HG03175 (cell line): ENCODE measurements around the gene CNOT9.
"Not testable (repeated sequence)": the region's sequence is repeated elsewhere in the genome, so short reads cannot be mapped to it uniquely, and the experiment has no call there.

ENCODE experiments used
- ATAC-seq: cut with Tn5 transposase; IDR thresholded peaks from one replicate; pipeline ENCODE4 v1.9.1; 2021; ENCODE audit warnings: mild to moderate bottlenecking, moderate library complexity; ENCODE audit not compliant: unreplicated experiment

The CNOT9 gene, protein sequence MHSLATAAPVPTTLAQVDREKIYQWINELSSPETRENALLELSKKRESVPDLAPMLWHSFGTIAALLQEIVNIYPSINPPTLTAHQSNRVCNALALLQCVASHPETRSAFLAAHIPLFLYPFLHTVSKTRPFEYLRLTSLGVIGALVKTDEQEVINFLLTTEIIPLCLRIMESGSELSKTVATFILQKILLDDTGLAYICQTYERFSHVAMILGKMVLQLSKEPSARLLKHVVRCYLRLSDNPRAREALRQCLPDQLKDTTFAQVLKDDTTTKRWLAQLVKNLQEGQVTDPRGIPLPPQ

DNA sequence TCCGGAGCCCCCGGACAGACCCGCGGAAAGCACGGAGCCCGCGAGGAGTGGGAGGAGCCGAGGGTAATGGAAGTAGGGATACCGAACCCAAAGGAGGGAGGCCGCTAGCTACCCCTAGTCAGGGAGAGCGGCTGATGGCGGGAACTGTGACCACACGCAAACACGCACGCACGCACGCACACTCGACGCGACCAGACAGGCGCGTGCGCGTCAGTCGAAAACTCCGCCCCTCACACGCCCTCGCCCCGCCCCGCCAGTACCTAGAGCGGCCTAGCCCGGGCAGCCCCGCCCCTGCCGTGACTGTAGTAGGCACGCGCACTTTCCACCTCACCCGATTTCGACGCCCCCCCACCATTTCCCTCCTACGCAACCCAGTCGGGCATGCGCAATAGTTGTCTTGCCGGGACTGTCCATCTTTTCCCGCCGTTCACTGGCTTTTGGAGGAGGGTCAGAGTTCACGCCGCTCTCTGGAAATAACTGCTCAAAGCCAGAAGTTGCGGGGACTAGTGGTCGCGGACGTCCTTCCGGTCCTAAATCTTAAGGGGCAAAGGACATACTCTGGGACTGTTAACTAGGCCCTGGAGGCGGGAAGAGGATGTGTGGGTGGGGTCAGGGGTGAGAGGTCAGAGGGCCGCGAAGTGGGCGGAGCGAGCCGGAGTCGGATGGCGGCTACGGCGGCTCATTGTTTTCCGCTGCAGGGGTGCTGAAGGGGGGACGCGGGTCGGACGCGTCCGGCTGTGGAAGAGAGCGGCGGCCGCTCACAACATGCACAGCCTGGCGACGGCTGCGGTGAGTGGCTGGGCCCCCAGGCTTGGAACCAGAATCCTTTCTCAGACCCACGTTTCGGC is at the start of gene CNOT9, which contains the start of gene USP37:
Gene CNOT9 (plus strand): TSS at position 650 of the 848 bp plus-strand sequence. CDS start 116 bp downstream, at position 766.
Gene USP37 (minus strand): TSS at position 162 of the 848 bp plus-strand sequence. CDS start 9,698 bp downstream, outside the sequence.
- peak; percentile 87 for ATAC-seq

DNA sequence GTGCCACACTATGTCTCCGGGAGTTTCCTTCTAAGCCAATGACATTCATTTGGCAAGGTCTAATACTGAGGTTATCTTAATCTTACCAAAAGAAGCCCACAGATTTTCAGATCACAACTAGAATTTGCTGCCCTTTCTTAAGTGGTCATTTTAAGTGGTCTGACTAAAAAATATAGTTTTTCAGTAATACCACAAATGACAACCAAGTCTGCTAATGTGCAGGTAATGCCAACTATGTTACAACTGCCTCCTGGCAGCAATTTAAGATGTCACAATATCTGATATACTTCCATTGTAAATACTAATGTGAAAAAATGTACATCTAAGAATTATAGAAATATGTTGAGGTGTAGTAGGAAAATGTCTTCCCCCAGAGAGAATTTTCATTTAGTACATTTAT is 49.8 kb upstream of the CNOT9 start:
- no peak for ATAC-seq

DNA sequence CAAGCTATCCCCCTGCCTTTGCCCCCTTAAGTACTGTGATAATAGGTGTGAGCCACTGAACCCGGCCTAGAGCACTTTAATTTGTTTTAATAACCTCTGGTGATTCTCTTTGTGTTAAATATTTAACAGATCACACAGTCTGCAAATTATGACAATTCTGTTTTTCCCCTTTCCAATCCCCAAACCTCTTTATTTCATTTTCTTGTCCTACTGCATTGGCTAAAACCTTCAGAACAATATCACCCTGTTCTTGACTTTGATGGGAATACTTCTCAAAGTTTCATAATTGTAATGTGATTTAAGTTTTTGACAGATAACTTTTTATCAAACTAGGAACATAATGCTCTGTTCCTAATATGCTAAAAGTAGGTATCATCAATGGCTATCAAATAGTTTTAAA is 45.0 kb upstream of the CNOT9 start:
- ATAC-seq: no peak

DNA sequence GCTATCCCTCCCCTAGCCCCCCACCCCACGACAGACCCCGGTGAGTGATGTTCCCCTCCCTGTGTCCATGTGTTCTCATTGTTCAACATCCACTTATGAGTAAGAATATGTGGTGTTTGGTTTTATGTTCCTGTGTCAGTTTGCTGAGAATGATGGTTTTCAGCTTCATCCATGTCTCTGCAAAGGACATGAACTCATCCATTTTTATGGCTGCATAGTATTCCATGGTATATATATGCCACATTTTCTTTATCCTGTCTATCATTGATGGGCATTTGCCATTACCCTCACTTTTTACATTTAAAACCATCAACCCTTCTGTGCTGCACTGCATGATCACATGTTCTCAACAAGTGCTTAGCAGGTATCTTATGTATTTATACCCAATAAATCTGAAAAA is 40.2 kb upstream of the CNOT9 start:
- ATAC-seq: not testable (repeated sequence)

DNA sequence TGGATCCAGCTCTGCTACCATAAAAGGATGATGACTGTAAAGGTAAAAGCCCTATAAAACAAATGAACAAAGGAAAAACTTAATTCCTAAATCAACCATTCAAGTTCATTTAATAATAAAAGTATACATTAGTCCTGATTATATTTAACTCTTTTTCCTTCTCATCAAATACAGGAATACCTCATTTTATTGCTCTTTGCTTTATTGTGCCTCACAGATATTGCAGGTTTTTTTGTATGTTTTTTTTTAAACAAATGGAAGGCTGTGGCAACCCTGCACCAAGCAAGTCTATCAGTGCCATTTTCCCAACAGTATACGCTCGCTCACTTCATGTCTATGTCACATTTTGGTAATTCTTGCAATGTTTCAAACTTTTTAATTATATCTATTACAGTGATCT is 38.6 kb upstream of the CNOT9 start:
- no peak for ATAC-seq

DNA sequence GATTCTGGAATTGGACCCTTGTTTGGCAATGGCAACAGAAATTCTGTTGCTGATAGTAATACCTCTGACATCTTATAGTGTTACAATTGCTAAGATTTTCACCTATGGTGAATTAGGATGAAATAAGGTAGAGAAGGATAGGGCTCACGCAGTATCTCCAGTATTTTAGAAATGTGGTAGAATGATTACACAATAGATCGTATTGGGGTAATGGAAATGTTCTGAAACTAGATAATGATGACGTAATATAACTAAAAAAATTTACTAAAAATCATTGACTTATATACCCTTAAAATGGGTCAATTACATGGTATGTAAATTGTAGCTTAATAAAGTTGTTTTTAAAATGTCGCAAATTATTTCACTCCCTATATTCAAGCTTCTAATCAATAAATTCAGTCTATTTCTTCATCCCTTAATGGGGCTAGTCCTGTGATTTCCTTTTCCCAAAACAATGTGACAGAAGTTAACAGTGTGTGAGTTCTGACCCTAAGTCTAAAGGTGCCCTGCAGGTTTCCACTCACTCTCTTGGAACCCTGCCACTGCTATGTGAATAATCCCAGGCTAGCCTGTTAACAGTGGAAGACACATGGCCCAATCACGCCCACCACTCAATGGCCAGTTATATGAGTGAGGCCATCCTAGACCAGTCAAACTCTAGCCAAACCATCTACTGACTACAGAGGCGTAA is 31.7 kb upstream of the CNOT9 start:
- ATAC-seq: no peak

DNA sequence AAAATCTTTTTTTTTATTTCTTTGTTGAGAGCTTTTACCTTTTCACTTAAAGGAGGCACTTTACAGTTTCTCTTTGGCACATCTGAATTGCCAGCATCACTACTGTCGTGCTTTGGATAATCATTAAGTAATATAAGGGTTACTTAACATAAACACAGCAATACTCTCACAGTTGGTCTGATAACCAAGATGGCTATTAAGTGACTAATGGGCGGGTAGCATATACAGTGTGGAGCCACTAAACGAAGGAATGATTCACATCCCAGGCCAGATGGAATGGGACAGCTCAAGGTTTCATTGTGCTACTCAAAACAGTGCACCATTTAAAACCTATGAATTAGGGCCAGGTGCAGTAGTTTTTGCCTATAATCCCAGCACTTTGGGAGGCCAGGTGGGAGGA is 28.6 kb upstream of the CNOT9 start:
- ATAC-seq: no peak

DNA sequence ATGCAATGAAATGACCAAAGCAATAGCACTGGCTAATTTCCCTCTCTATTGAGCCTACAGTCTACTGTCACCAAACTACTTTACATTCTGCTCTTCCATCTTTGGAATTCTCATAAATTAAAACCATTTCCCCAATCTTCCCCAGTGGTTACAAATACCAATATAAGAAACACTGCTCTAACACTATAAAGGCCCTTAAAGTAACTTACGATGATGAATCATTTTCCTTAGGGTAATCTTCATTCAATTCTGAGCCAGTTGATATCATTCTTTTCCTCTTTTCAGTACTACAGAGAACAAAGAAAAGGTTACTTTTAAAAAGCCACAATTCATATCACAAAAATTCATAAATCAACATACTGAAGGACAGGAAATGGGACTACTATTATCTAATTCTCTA is 22.6 kb upstream of the CNOT9 start:
- ATAC-seq: no peak

DNA sequence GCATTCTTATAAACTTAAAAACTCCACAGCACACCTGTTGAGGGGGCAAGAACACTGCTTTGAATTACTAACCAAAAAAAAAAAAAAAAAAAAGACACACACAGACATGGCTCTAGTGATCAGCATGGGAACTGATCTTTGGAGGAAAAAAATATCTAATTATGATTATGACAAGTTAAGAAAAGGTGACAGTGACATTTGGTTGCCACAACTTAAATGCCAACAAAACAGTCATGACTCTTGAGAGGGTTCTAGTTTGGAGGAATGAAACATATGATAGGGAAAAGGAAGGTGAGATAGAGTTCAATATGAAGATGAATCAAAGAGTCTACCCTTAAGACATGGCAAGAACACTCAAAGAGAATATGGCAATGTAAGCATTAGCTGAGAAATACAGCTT is 21.1 kb upstream of the CNOT9 start:
- no peak for ATAC-seq

DNA sequence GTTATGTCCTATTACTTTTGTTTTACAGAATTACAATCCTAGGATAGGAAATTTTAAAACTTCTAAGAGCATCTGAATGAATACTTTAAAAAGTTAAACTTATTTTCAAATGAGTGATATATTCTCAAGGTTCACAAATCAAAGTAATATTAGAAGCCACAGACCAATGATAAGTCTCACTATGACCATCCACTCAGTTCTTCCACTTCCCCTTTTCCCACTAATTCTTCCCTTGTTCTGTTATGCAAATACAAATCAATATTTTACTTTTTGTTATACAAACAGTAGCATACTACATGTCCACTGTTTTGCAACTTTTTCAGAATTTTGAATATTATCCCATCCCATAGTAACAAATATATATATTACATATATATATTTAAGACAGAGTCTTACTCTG is 20.7 kb upstream of the CNOT9 start:
- ATAC-seq: no peak

DNA sequence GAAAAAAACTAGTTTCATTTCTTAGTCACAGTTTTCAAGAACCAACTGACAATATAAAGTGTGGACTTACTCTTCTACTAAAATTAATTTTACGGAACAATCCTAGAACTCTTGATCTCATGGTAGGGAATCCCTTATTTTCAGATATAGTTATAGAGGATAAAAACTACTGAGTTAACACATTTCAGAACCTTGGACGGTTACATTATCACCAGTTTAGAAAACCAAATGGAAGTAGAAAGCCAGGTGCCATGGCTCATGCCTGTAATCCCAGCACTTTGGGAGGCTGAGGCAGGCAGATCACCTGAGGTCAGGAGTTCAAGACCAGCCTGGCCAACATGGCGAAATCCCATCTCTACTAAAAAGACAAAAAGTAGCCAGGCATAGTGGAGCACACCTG is 14.4 kb upstream of the CNOT9 start:
- not testable (repeated sequence) for ATAC-seq

DNA sequence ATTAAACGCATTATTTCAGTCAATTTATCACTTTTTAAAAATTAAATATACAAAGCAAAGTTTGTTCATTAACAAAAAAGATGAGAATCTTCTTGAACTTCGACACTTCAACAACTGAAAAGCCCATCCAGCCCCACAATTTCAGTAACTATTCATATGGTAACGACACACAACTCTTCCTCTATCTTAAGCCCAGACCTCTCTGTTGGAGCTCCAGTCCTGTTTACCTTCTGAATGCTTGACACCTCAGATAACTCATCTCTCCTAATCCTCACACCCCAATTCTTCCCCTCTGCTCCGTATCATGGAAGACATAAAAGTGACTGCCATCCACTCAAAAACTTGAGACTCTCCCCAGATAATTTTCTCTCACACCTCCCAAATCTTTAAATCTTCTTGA is 13.1 kb upstream of the CNOT9 start:
- ATAC-seq: no peak

DNA sequence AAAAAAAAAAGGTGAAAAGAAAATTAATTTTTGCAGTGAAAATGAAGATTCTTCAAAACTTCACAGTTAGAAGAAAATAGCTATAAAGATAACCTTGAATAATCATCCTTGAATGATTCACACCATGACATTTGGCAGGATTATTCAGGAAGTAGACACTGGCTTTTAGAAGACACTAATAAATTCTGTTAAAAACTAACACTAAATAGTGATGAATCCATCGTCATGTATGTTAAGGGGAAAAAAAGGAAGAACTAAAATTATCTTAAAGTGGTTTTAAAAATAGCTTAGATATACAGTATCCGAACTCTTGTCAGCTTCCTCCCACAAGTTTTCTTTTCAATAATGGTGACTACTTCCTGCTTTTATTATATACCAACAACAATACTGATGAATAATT is 10.7 kb upstream of the CNOT9 start:
- ATAC-seq: no peak

DNA sequence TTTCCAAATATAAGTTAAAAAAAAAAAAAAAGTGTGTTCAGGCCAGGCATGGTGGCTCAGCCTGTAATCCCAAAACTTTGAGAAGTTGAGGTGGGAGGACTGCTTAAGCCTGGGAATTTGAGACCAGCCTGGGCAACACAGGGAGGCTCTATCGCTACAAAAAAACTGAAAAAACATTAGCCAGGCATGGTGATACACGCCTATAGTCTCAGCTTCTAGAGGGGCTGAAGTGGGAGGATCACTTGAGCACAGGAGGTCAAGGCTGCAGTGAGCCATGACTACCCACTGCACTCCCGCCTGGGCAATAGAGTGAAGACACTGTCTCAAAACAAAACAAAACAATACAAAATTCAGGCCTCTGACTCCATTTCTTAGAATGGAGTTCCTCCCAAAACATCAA is 9.7 kb upstream of the CNOT9 start:
- no peak for ATAC-seq

DNA sequence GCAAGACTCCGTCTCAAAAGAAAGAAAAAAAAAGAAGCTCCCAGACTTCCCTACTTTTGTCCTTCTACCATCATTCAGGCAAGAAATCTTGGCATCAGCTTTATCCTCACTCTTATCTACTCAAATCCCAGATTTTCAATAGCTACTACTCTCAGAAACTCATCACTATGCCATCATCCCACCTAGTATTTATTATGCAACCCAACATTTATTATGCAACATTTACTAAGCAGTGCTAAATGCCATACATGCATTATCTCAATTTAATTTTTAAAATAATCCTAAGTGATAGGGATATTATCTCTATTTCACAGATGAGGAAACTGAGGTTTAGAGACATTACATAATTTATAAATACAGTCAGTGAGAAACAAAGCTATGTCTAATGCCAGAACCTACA is 4.6 kb upstream of the CNOT9 start:
- no peak for ATAC-seq

DNA sequence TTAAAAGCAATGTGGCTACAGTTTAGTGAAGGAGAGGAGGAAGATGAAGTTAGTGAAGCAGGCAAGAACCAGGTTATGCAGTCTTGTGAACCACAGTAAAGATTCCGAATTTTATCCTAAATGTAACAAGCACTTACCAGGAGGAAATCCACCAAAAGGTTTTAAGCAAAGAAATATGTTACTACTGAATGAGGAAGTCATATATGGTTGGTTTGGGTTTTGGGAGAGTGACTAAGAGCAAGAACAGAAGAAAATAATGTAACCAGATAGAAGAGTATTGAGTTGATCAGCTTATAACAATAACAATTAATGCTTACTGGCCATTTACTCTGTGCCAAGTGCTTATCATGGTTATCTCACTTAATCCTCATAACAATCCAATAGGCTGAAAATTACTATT is 2.3 kb upstream of the CNOT9 start:
- no peak for ATAC-seq

DNA sequence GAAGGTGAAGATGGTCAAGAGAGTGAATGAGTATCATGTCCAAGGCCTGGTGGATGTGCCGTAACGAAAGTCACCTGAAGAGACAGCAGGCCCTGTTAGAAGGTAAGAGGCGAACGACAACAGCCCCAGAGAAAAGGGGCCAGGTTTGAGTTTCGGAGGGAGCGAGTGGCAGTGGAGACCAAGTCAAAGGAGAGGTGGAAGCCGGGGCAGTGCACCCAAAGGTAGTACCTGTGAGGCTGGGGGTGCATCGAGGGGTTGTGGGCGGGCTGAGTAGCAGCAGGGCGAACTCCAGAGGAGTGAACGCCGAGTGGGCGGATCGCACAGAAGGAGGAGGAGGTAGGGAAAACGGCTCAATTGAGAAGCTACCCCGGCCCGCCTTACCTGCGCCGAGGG is 846 bp upstream of the CNOT9 start:
- ATAC-seq: peak; percentile 35

DNA sequence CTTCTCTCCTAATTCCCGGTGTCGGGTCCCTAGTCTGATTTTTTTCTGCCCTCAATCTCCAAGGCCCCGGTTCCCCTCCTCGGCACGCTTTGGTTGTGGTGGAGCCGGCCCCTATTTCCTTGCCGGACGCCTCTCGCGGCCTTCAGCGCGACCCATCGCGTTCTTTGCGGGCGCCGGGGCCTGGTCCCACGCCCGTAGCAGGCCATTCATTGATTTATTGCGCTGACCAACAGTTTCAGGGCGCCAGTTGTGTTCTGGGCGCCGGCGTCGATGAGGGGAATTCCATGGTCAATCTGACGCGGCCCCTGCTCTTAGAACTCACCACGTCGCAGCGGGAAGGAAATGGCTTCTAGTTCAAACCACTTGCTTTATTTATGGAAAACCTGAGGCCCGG is 396 bp downstream of the CNOT9 start:
- ATAC-seq: peak; percentile 25

DNA sequence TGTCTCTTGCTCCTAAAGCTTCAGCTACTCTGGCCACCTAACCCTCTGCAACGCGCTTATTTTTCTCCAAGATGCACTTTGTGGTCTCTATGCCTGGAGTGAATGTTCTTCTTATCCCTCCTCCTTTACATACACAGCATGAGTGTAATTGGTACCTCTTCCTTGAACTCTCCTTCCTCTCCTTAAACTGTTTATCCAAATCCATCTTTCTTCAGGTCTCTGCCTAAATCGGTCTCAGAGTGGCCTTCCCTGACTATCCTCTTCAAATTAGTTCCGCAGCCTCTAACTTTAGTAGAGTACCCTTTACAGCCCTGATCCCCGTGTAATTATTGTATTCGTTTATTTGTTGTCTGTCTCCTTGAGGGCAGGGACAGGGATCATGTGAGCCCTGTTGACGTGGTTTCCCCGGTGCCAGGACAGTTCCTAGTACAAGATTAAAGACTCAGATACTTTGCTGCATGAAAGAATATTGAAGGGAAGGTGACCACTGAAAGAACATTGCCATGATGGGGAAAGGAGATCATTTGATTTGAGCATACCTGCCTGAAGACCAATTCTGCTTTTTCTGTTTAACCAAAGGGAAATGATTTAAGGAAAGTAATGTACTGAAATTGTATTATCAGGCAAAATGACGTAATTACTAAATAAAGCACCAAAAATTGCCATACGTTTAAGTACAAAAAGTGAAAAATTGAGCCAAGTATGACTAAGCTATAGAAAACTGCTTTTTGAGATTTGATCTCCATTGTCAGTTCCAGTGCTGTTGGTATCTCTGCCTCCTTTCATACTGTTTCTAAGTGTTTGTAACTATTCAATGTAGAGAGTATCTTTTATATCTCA is 1.2 kb downstream of the CNOT9 start:
- no peak for ATAC-seq

DNA sequence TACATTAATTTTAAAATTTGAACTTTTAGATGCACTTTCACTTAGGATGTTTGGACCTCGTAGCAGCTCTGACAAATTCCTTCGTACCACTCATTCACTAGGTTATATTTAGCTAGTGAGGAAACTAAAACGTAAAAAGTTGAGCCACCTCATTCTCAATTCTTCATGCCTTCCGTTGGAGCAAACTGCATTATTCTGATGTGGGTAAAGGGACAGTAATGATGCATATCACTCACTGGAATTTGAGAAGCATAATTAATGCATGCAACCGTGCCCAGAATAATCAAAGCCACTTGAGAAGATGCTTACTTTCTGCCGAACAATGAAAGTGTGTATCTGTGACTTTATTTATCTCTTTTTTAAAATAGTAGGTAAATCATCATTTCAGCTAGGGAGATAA is 2.2 kb downstream of the CNOT9 start:
- no peak for ATAC-seq

DNA sequence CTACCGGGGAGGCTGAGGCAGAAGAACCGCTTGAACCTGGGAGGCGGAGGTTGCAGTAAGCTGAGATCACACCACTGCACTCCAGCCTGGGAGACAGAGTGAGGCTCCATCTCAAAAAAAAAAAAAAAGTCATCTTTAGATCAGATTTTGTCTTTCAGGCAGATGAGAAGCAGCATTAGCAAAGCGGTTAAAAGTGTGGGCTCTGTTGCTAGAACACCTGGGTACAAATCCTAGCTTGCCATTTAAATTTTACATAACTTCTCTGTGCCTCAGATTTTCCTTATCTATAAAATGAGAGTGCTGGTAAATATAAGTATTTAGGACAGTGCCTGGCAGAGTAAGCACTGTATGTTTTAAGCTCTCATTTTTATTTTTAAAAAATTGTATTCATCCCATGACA is 8.2 kb downstream of the CNOT9 start:
- no peak for ATAC-seq
